Loucy (cell line): Measurements from ENCODE around the gene COL6A1.
"Not testable (repeated sequence)": the region's sequence is repeated elsewhere in the genome, so short reads cannot be mapped to it uniquely, and the experiment has no call there.

Experiments used
- H2AFZ ChIP-seq: fragments of 200-600 bp; sonication (generic); 2 replicates; pipeline ENCODE4 v1.6.0; 2016; ENCODE audit warnings: antibody characterized with exemption, mild to moderate bottlenecking, low read length, moderate library complexity
- H3F3A ChIP-seq: fragments of 200-600 bp; 2 replicates; pipeline ENCODE4 v1.6.0; 2016; ENCODE audit warnings: antibody characterized with exemption, low read depth, mild to moderate bottlenecking
- H3K27me3 ChIP-seq: fragments of 200-600 bp; sonication (generic); 2 replicates; pipeline ENCODE4 v1.6.1; 2014; ENCODE audit warnings: low read length, mild to moderate bottlenecking; ENCODE audit not compliant: insufficient read depth, poor library complexity, severe bottlenecking
- H3K36me3 ChIP-seq: fragments of 200-600 bp; sonication (generic); 2 replicates; pipeline ENCODE4 v1.6.1; 2016; ENCODE audit warnings: low read length; ENCODE audit not compliant: insufficient read depth
- H3K4me1 ChIP-seq: fragments of 200-600 bp; sonication (generic); 2 replicates; pipeline ENCODE4 v1.5.1; 2014; ENCODE audit warnings: low read length, mild to moderate bottlenecking; ENCODE audit not compliant: insufficient read depth, poor library complexity, severe bottlenecking
- H3K4me2 ChIP-seq: fragments of 200-600 bp; sonication (generic); 2 replicates; pipeline ENCODE4 v1.6.0; 2014; ENCODE audit warnings: antibody characterized with exemption, low read length, low read depth, mild to moderate bottlenecking; ENCODE audit not compliant: poor library complexity, severe bottlenecking
- H3K4me3 ChIP-seq: fragments of 200-600 bp; sonication (generic); 2 replicates; pipeline ENCODE4 v1.5.1; 2014; ENCODE audit warnings: low read length, mild to moderate bottlenecking, mixed read lengths; ENCODE audit not compliant: poor library complexity, severe bottlenecking
- H3K79me2 ChIP-seq: fragments of 200-600 bp; sonication (generic); 2 replicates; pipeline ENCODE4 v1.6.1; 2014; ENCODE audit warnings: low read length; ENCODE audit not compliant: insufficient read depth
- H3K9ac ChIP-seq: fragments of 200-600 bp; sonication (generic); 2 replicates; pipeline ENCODE4 v1.6.0; 2014; ENCODE audit warnings: mild to moderate bottlenecking, low read depth, low read length, moderate library complexity; ENCODE audit not compliant: poor library complexity, severe bottlenecking
- H3K9me2 ChIP-seq: fragments of 200-600 bp; sonication (generic); replicated peaks from 2 replicates; pipeline ENCODE4 v1.6.1; 2016; ENCODE audit warnings: low read depth, low read length, mixed read lengths
- H3K9me3 ChIP-seq: fragments of 200-600 bp; sonication (generic); 2 replicates; pipeline ENCODE4 v1.6.1; 2014; ENCODE audit warnings: mild to moderate bottlenecking, antibody characterized with exemption, low read length, low read depth; ENCODE audit not compliant: insufficient read depth
- H4K20me1 ChIP-seq: fragments of 200-600 bp; sonication (generic); 2 replicates; pipeline ENCODE4 v1.6.0; 2014; ENCODE audit warnings: antibody characterized with exemption, low read length, mild to moderate bottlenecking; ENCODE audit not compliant: insufficient read depth, poor library complexity, severe bottlenecking
- CTCF ChIP-seq: fragments of 200-600 bp; sonication (generic); conservative IDR thresholded peaks from 2 replicates; pipeline ENCODE4 v1.5.1; 2014; ENCODE audit warnings: mild to moderate bottlenecking, antibody characterized with exemption, low read length
- EZH2phosphoT487 ChIP-seq: fragments of 200-600 bp; IDR thresholded peaks from 2 replicates; pipeline ENCODE4 v1.6.1; 2018; ENCODE audit warnings: antibody characterized with exemption, mild to moderate bottlenecking, moderate library complexity, borderline replicate concordance

COL6A1 gene

GRCh38 chr21:46045154-46045553 is 63.6 kb downstream of the COL6A1 start:
- Histone ChIP-seq H3K4me2 (no peak overlapping the region), H3K9ac (no peak overlapping the region), H3K9me2 (no peaks in the 10 kb centered on the region), H4K20me1 (no peaks in the 10 kb centered on the region), H2AFZ (no peak overlapping the region), H3K4me1 (no peaks in the 10 kb centered on the region), H3K4me3 (no peak overlapping the region), H3K9me3 (peaks cover 4% of the 10 kb centered on the region; the same call in 1 of the 2 replicates), H3K79me2 (no peaks in the 10 kb centered on the region), H3K36me3 (no peaks in the 10 kb centered on the region), H3F3A (no peaks in the 10 kb centered on the region), H3K27me3 (no peaks in the 10 kb centered on the region)
- TF ChIP-seq EZH2phosphoT487 = no peak

- H3K36me3 ChIP-seq = no peaks in the 10 kb centered on the region
- H4K20me1 ChIP-seq = no peaks in the 10 kb centered on the region
- H3K27me3 ChIP-seq = no peaks in the 10 kb centered on the region
- H3K4me1 ChIP-seq = no peaks in the 10 kb centered on the region
- no peak for TF ChIP-seq CTCF
- TF ChIP-seq EZH2phosphoT487 = no peak
- no peaks in the 10 kb centered on the region for H3F3A ChIP-seq
- H3K4me2 ChIP-seq = no peak overlapping the region
- no peak overlapping the region for H2AFZ ChIP-seq
- no peak overlapping the region for H3K4me3 ChIP-seq
- no peaks in the 10 kb centered on the region for H3K9me2 ChIP-seq
- H3K79me2 ChIP-seq = no peaks in the 10 kb centered on the region
- no peak overlapping the region for H3K9ac ChIP-seq
- H3K9me3 ChIP-seq = peaks cover 4% of the 10 kb centered on the region; the same call in 1 of the 2 replicates
These were observed 64.9 kb downstream of the COL6A1 start for GRCh38 chr21:46046471-46046870.

DNA sequence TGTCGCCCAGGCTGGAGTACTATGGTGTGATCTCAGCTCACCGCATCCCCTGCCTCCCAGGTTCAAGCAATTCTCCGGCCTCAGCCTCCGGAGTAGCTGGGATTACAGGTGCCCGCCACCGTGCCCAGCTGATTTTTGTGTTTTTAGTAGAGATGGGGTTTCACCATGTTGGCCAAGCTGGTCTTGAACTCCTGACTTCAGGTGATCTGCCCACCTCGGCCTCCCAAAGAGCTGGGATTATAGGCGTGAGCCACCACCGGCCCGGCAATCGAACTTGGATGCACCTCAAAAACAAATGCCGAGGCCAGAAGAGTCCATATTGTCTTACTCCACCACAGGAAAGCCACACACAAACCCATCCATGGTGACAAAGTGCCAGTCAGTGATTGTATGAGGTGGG is 65.3 kb downstream of the COL6A1 start:
- H3K9me2 ChIP-seq, H3K27me3 ChIP-seq, H3K9me3 ChIP-seq, H4K20me1 ChIP-seq, H3K4me3 ChIP-seq, H3K9ac ChIP-seq, H3K4me1 ChIP-seq, H2AFZ ChIP-seq, H3K36me3 ChIP-seq, H3K79me2 ChIP-seq, H3K4me2 ChIP-seq, H3F3A ChIP-seq: not testable (repeated sequence)

DNA sequence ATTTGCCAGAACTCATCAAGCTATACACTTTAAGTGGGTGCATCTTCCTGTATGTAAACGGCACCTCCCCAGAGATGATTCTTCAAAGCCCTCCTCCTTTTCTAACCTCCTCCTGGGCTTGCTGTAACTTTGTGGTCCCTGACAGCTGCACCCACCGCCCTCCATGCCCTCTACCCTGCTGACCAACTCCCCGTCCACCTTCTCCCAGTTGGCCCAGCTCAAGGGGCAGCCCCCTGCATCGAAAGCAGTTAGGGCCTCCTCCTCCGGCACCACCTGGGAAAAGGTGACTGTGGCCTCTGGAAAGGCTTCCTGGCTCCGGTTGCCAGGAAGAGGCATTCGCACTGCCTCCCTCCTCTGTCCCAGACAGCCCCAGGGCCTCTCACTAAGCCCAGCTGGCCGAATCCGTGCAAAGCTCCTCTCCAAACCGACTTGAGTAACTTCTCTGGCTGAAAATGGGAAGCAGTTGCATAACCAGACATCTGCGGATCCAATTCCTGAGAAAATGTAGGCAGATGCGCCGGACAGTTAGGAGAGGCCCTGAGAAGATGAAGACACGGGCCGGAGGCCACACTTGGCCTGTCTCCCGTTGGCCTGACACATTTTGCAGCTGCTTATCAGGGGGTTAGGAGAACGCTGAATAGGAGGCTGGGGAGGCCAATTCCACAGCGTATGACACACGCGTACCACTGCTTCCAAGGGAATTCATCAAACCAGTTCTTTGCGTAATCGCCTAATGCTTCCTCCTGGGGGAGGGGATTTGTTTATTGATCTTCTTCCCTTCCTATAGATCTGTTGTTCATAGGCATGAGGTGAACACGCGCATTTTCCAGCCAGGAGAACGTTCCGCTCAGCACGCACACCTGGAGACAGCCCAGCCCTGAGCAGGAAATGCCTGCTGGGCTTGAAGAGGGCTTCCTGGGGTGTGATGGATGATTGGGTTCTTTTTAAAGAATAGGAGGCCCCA is 67.6 kb downstream of the COL6A1 start:
- H3K4me2 ChIP-seq = no peak overlapping the region
- no peaks in the 10 kb centered on the region for H3K27me3 ChIP-seq
- H3K36me3 ChIP-seq = no peaks in the 10 kb centered on the region
- H3K9ac ChIP-seq = no peak overlapping the region
- H3F3A ChIP-seq = no peaks in the 10 kb centered on the region
- H3K79me2 ChIP-seq = no peaks in the 10 kb centered on the region
- no peaks in the 10 kb centered on the region for H3K4me1 ChIP-seq
- no peak overlapping the region for H3K4me3 ChIP-seq
- no peaks in the 10 kb centered on the region for H3K9me2 ChIP-seq
- no peaks in the 10 kb centered on the region for H4K20me1 ChIP-seq
- peaks cover 4% of the 10 kb centered on the region; the same call in 1 of the 2 replicates for H3K9me3 ChIP-seq
- H2AFZ ChIP-seq = no peak overlapping the region
- TF ChIP-seq CTCF (no peak), EZH2phosphoT487 (no peak)
